Central memory CD4-positive, alpha-beta T cell (primary cell): ENCODE results near the gene NANOS3.

Experiments used
- DNase-seq: peaks from one replicate; pipeline ENCODE4 v3.0.0; 2022

The NANOS3 gene

DNA sequence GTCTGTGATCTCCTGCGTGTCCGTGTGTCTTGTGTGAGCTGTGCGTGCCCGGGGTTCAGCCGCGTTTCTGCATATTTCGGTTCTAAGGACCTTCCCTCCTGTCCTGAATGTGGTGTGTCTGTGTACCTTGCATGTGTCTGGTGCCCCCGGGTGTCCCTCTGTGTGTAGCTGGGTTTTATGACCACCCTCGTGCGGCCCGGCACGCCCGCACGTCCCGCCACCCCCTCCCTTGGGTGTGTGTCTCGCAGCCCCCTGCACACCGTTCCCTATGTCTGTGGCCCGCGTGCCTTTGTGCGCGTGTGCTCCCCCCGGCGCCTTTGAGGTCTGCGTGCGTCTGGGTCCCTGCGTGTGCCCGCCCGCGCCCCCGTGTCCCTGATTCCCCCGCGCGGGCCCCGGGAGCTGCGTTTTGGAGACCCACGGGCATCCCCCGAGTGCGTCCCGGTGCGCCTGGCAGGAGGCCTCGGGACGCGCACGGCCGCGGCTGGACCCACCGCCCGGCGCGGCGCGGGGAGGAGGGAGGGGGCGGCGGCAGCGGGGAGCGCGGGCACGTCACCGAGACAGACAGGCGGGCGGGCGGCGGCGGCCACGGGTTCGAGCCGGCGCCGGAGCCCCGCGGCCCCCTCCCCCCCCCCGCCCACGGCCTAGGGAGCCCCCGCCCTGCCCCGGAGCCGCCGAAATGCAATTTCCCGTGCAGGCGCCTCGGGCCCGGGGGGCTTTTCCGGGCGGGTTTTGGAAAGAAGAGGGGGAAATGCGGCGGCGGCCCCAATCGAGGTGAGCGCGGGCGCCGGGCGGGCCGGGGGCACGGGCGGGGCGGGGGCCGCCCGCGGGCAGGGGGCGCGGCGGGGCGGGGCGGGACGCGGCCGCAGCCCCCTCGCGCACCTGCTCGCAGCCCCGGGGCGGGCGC, 12.0 kb upstream of the NANOS3 start:
- DNase-seq, result no peak

DNA sequence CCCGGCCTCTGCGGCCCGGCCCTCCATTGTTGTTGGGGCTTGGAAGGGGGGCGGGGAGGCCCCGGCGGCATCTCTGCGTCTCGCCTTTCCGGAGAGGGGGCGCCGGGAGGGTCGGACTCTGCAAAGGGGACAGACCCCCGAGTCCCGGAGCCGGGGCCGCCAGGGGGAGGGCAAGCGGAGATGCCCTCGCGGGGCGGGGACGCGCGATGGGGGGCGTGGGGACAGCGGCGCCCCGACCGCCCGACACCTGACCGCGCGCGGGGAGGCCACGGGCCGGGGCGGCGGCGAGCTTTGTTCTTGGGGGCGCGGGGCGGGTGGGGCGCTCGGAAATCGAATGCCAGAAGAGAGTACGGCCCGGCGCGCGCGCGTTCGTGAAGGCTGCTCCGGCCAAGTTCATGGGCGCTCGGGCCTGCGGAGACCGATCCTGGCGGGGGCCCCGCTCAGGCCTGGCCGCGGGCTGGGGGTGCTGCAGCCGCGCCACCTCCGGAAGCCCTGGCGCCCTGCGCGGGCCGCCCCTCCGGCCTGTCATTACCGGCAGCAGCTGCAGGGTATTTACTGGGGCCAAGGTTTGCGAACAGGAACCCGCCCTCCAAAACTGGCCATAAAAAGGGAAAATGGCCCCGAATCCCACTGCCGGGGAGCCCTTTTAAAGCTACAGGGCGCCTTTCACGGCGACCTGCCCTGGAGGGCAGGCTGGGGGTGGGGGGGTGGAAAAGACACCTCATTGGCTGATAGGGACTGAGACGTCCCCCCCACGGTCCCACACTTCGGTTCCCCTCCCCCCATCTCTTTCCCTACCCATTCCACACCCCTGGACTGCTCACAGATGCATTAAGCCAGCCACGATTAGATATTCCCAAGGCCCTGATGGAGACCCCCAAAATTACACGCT, 11.1 kb upstream of the NANOS3 start:
- no peak for DNase-seq

DNA sequence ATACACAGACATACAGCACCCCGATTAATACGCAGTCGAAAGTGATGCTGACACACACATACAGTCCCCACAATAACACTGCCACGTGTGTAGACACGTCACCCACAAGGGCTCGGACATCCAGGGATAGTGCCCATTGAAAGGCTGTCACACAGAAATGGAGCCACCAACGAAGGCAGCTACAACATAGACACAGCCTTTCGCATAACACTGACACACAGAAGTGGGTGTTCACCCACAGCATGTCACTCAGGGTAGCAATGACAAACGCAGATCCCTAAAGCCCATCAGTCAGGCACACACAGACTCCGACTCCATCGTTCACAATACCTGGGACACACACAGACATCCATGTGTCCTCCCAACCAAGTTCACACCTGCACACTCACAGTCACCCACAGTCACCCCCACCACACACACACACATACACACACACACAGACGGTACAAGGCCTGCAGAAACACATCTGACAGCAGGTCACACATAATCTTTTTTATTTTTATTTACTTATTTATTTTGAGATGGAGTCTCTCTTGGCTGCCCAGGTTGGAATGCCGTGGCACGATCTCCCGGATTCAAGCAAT, 10.4 kb upstream of the NANOS3 start:
- no peak for DNase-seq

DNA sequence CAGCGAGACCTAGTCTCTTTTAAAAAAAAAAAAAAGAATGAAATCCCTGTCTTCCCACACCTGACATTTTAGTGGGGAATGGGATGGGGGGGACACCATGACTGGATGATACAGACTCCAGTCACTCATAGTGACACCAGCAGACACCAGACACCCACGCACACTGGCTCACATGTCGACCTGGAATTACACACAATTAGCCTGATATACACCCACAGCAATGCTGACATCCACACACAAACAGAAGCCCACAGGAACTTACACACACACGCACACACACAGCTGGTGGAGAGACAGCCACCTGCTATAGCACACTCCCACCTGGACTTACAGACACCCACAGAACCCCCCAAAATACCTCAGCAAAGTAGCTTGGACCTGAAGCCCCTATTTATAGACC, 8.3 kb upstream of the NANOS3 start:
- DNase-seq, result no peak

DNA sequence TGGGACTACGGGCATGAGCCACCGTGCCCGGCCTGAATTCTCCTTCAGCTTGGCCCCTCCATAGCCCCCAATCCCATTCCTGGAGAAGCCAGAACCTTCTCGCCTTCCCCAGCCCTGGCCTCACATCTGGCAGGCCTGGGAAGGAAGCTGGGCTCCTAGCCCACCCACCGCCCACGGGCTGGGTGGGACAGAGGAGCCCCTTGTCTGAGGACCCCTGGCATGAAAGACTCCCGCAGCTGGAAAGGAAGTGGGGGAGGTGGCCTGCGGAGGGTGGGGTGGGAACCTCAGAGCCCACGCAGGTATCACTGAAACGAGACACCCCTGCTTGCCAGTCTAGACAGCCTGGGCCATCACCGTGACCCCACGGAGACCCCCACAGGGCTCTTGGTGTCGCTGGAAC, 7.7 kb upstream of the NANOS3 start:
- no peak for DNase-seq

DNA sequence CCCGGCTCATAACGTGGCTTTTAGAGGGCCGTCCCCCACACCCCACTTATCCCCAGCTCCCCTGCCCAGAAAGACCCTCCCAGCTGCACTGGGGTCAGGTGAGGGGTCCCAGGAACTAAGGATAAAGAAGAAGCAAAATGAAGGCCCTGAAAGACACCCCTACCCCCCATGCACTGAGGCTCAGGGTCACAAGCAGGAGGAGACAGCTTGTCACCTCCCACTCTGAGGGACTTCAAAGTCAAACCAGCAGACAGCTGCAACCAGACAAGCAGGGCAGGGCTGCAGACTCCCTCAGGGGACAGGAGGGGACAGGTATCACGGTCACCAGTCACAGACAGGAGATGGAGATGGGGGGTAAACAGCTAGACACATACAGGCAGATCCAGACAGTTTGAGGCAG, 6.1 kb upstream of the NANOS3 start:
- no peak for DNase-seq

DNA sequence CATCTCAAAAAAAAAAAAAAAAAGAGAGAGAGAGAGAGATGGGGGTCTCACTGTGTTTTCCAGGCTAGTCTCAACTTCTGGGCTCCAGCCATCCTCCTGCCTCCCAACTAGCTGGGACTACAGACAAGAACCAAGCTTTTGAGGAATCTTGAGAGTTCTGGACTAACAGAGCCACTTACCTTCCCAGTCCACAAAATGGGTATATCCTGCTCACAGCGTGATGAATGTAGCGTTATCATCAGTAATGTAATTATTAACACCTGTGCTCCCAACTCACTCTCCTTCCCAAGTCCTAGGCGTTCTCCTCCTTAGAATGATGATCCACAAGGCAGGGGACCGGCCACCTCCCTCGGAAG, 4.6 kb upstream of the NANOS3 start:
- DNase-seq, result no peak

DNA sequence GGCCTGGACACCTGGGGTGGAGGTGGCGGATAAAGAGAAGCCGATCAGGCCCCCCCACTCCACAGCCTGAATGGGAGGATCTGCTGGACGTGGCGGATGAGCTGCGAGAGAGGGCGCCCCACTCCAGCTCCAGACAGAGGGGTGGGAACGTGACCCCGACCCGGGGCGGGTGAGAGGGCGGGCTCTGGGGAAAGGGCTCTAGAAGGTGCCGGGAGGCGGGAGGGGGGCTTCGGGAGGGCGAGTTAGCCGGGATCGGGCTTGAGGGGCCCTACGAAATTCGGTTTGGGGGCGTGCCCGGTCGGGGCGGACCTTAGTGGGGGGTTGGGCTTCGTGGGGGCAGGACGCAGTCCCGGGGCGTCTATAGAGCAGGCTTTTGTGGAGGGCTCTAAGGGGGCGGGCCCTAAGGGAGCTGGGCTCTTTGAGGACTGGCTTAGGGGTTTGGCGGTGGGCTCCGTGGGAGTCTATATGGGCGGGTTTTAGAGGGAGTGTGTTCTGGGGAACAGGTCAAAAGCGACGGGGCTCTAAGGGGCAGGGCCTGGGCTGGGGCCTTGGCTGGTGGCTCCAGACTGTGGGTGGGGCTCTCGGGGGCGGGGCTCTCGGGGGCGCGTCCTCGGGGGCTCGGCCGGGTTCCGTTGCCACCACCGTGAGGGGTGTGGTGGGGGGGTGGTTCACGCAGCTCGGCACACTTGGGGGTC, 4.1 kb upstream of the NANOS3 start:
- DNase-seq, result no peak

DNA sequence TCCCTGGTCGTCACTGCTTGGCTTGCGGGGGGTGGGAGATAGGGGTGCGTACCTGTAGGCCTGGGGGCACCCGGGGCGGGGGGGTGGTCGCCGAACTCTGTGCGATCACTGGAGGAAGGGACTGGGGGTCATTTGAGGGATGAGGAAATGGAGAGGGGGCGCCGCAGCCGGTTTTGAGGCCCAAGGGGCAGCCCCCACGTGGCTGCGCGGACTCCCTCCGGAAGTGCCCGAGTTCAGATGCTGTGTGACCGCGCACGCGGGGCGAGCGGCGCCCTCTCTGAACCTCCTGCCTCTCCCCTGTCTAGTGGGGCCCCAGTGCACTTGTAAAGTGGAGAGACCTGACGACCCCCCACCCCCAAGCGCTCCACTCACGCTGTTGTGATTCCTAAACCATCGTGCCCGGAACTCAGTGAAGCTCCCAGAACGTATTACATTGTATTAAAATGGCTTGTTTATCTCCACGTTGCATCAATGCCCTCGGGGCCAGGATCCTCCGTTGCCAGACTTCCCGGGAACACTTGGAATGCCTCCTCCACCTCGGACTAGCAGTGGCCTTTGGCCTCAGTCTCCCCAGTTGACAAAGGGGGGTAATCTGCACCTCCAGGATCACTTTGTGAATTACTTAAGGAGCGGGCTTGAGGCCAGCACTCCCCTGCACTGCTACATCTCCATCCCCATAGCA, 3.0 kb upstream of the NANOS3 start:
- no peak for DNase-seq

DNA sequence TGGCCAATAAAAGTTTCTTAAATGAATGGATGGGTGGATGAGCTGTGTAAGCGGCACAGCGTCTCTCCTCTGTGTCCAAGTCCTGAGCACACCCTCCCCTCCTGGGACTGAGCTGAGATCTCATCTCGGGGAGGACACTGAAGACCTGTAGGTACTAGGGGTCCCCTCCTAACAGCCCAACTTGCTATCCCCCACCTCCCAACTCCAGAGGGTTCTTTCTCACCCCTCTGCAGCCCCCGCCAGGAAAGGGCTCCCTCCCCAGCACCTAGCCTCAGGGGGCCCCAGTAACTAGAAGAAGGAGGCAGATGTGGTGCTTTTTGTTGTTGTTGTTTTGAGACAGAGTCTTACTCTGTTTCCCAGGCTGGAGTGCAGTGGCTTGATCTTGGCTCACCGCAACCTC, 1.1 kb upstream of the NANOS3 start:
- no peak for DNase-seq

DNA sequence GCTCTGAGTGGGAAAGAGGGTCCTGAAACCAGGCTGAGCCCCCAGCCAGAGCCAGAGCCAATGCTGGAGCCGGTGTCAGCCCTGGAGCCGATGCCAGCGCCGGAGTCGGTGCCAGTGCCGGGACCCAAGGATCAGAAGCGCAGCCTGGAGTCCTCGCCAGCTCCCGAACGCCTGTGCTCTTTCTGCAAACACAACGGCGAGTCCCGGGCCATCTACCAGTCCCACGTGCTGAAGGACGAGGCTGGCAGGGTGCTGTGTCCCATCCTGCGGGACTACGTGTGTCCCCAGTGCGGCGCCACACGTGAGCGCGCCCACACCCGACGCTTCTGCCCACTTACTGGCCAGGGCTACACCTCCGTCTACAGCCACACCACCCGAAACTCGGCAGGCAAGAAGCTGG, 369 bp downstream of the NANOS3 start:
- DNase-seq, result no peak

DNA sequence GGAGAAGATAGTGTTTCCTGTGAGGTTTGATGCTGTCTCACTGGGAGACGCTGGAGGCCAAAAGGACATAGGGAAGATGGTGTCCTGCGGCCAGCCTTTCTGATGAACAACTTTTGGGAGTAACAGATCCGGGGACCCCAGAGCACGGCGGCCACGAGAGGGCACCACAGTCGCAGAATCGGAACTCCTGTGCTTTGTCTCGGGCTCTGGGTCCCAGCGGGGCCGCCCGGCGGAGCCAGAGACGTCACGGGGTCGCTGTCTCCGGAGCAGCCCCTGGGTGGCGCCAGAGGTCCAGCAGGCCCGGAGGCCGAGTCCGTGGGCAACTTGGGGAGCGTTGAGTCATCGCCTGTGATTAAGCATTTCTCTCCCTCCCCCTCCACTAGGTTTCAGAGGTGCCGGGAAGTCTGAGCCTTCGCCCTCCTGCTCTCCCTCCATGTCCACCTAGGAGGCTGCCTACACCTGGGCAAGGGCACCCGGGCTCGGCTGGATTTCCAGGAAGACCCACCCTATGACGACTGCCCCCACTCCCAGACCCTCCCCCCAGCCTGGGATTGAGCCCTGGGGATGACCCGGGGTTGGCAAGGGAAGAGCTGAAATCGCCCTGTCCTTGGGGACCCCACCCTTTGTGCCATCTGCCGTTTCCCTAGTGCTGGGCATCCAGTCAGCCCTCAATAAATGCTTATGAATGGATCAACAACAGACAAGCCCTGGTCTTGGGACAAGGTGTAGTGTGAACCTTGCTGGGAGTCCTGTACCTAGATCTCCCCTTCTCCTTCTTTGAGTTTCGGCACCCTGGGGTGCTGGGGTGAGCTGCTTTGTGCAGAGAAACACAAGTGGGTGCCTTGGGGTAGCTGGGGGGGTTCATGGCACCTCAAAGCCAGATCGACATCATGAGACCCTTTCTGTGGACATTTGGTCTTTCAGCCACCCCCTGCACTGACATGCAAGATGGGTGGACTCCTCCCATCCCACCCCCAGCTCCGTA, 3.4 kb downstream of the NANOS3 start:
- peak; percentile 95 for DNase-seq

DNA sequence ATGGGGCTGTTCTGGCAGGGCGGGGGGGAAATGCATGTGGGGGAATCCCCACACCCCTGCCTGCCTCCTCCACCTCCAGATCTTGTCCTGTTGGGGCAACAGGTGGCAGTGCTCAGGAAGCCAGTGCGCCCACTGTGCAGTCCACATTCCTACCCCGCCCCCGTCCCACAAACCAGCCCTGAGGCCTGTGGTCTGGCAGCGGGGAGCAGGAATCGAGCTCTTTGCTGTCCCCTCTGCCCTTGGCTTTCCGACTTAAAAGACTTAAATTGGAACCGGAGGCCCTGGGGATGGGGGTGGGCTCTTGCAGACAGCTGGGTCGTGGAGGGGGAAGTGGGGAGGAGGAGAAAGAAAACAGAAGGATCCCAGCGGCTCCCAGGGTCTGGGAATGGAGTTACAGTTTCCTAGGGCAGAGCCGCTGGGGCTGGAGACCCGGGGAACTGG, 4.3 kb downstream of the NANOS3 start:
- DNase-seq, result no peak

DNA sequence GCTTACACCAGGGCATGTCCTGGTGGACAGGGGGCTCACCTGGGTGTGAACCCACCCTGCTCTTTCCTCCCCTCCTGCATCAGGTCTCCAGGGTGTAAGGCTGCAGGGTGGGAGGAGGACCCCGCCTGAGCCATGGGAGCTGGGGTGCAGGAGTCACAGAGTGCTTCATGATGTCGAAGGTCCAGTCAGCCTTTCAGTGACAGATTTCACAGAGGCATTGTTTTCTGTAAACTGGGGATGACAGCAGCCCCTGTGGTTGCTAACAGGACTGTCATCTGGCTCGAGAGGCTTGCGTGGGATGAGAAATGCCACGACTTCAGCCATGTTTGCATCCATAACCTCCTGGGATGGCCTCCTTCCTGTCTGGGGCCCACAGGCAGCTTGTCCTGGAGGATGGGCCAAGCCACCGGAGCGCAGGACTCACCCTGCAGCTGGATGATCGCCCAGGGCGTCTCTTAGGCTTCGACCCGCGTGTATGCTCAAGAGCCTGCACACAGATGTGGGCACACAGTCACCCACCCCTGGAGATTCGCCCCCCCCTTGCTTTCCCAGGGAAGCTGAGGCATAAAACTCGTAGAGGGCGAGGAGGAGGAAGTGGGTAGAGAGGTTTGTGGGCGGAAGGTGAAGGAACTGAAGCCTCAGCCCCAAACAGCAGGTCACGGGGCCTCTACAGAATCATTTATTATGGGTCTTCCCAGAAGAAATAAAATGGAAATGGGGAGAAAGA, 4.9 kb downstream of the NANOS3 start:
- DNase-seq, result peak; percentile 33

DNA sequence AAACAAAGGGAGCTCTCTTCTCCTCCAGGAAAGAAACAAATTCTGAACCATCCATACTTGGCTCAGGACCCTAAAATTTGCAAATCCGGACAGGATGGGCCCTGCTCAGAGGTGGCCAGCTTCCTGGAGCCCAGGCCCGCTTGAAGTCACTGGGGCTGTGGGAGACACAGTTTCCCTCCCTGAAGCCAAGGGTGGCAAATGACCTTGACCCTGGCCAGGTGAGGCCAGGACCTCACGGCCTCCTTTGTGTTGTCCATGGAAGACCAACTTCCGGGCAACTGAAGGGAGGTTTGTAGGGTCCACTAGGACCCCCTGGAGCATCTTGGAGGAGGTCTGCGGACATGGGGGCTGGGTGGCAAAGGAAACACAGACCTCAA, 5.5 kb downstream of the NANOS3 start:
- no peak for DNase-seq

DNA sequence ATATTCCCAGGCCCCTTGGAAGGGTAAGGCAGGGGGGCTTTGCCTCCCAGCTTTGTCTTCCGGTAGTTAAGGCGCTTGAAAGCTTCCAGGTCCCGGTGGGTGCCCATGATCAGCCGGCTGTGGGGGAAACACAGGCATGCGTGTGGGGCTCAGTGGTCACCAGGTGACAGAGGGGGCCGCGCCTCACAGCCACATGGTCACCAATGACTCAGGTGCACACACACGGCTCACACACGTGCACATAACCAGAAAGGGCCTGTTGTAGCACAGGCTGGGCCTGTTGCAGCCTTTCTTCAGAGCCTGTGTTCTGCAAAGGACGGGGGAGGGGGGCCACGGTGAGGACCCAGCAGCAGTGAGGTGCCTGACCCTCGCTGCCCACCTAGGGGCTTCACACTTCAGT, 5.9 kb downstream of the NANOS3 start:
- DNase-seq, result no peak

DNA sequence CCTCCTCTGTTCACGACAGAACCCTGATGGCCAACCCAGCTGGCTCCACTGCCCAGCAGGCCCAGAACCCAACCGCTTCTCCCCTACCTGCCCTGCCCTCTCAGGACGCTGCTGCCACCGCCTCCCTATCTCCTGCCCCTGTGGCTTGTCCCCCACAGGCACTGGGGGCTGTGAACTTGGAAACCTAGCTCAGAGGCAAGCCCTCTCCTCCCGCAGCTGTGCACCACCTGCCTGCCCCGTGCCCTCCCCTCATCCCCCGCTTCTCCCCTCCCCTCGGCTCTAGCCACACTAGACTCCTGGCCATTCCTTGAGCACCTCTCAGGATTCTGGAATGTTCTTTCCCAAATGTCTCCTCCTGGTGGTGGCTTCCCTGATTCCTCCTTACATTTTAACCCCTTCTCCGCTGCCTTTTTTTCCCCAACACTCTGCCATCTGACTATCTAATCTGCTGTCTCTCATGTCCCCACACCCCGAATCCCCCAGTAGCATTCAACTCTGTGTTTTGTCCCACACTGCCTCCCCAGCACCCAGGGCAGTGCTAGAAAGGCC, 6.7 kb downstream of the NANOS3 start:
- DNase-seq, result no peak

DNA sequence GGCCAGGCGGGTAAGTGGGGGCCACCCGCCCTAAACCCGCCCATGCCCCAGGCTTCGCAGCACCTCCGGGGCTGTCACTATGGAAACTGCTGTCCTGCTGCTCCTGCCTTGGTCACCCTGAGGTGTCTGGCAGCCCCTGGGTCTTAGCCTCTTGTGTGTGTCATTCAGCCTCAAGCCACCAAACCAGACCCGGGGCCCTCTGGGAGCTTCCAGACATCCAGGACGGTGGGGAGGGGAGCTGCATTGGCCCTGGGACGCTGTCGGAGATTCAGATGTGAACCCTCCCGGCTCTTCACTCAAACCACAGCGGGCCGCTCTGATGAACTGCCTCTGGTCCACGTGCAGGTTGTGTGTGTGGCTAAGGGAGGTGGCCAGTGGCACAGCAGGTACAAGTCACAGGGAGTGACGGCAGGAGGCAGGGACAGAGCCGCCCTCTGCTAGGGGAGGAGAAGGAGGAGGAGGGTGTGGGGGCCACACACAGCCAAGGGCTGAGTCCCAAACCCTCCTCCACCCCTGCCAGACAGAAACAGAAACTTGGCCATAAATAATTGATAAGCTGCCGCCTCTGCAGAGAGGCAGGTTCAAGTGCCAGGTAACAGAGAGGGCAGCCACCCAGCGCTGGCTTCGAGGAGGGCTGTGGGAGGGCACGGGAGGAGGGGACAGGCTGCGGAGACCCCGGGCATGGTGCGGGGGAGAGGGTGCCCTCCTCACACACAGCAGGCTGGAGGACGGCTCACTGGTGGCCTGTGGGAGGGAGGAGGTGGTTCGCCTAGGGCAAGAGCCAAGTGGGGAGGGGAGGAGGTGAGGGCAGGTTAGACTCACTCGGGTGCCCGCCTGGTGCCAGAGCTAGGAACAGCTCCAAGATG, 8.0 kb downstream of the NANOS3 start:
- no peak for DNase-seq

DNA sequence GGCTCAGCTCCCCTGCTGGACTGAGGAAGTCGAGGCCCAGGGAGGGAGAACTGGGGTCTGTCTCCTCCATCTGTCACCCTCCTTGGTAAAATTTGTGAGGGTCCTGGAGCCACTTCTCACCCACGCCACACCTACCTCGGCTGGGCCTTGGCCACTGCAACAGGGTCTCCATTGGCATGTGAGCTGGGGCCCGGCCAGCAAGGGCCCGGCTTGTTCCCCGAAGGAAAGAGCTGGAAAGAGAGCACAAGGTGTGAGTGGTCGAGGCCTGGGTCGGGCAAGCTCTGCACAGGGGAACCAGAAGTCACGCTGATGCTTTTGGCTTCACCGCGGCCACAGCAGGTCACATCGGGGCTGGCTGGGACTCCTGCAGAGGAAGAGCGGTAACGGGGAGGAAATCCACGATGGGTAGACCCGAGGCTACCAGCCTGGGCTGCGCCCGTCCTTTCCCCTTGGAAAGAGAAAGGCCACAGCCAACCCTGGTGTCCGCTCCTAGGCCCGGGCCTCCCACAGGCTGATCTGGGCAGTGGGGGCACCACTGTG, 9.0 kb downstream of the NANOS3 start:
- DNase-seq, result no peak
